Measurements from ENCODE around the gene PELI2.

PELI2 gene

GRCh38 chr14:56133547-56133946 lies 15.3 kb downstream of the PELI2 start:
- Histone ChIP-seq H3K9me3 (ENCODE audit: insufficient read depth, low read depth, low read length) (no peaks in the 10 kb centered on the region), H3K27me3 (ENCODE audit: insufficient read depth, low read length) (no peaks in the 10 kb centered on the region), H3K36me3 (ENCODE audit: insufficient read depth, low read depth, low read length) (no peaks in the 10 kb centered on the region), H3K4me3 (ENCODE audit: low read length) (no peak overlapping the region), H3K9ac (ENCODE audit: low read depth, low read length) (no peak overlapping the region), H3K4me1 (ENCODE audit: insufficient read depth, low read length) (peaks cover 47% of the 10 kb centered on the region), H3K27ac (ENCODE audit: low read length) (no peak overlapping the region)

- Histone ChIP-seq H3K36me3 (ENCODE audit: insufficient read depth, low read depth, low read length) (no peaks in the 10 kb centered on the region), H3K9me3 (ENCODE audit: insufficient read depth, low read depth, low read length) (no peaks in the 10 kb centered on the region), H3K9ac (ENCODE audit: low read depth, low read length) (no peak overlapping the region), H3K4me3 (ENCODE audit: low read length) (no peak overlapping the region), H3K4me1 (ENCODE audit: insufficient read depth, low read length) (peaks cover 36% of the 10 kb centered on the region), H3K27ac (ENCODE audit: low read length) (no peak overlapping the region), H3K27me3 (ENCODE audit: insufficient read depth, low read length) (no peaks in the 10 kb centered on the region)
These were observed 16.8 kb downstream of the PELI2 start for GRCh38 chr14:56135001-56135400.

GRCh38 chr14:56135668-56136067 lies 17.5 kb downstream of the PELI2 start:
- no peak overlapping the region for H3K27ac ChIP-seq (ENCODE audit: low read length)
- no peaks in the 10 kb centered on the region for H3K9me3 ChIP-seq (ENCODE audit: insufficient read depth, low read depth, low read length)
- no peak overlapping the region for H3K9ac ChIP-seq (ENCODE audit: low read depth, low read length)
- H3K4me3 ChIP-seq (ENCODE audit: low read length), result no peak overlapping the region
- H3K36me3 ChIP-seq (ENCODE audit: insufficient read depth, low read depth, low read length), result no peaks in the 10 kb centered on the region
- H3K27me3 ChIP-seq (ENCODE audit: insufficient read depth, low read length), result no peaks in the 10 kb centered on the region
- peaks cover 33% of the 10 kb centered on the region for H3K4me1 ChIP-seq (ENCODE audit: insufficient read depth, low read length)

- Histone ChIP-seq H3K9ac (ENCODE audit: low read depth, low read length) (no peak overlapping the region), H3K4me1 (ENCODE audit: insufficient read depth, low read length) (peaks cover 26% of the 10 kb centered on the region), H3K9me3 (ENCODE audit: insufficient read depth, low read depth, low read length) (no peaks in the 10 kb centered on the region)
These were observed 18.6 kb downstream of the PELI2 start for GRCh38 chr14:56136571-56137452.

GRCh38 chr14:56137453-56137807 lies 19.2 kb downstream of the PELI2 start:
- Histone ChIP-seq H3K4me3 (ENCODE audit: low read length) (no peak overlapping the region), H3K36me3 (ENCODE audit: insufficient read depth, low read depth, low read length) (no peaks in the 10 kb centered on the region), H3K9ac (ENCODE audit: low read depth, low read length) (no peak overlapping the region), H3K27me3 (ENCODE audit: insufficient read depth, low read length) (no peaks in the 10 kb centered on the region), H3K27ac (ENCODE audit: low read length) (no peak overlapping the region), H3K4me1 (ENCODE audit: insufficient read depth, low read length) (peaks cover 20% of the 10 kb centered on the region; the same call in 1 of the 2 replicates), H3K9me3 (ENCODE audit: insufficient read depth, low read depth, low read length) (no peaks in the 10 kb centered on the region)

More at GRCh38 chr14:56136571-56137452, 18.6 kb downstream of the PELI2 start:
- H3K27ac ChIP-seq (ENCODE audit: low read length), result no peak overlapping the region
- H3K36me3 ChIP-seq (ENCODE audit: insufficient read depth, low read depth, low read length), result no peaks in the 10 kb centered on the region
- no peak overlapping the region for H3K4me3 ChIP-seq (ENCODE audit: low read length)
- no peaks in the 10 kb centered on the region for H3K27me3 ChIP-seq (ENCODE audit: insufficient read depth, low read length)

GRCh38 chr14:56137849-56138248 lies 19.6 kb downstream of the PELI2 start:
- Histone ChIP-seq H3K9ac (ENCODE audit: low read depth, low read length) (no peak overlapping the region), H3K9me3 (ENCODE audit: insufficient read depth, low read depth, low read length) (no peaks in the 10 kb centered on the region), H3K4me3 (ENCODE audit: low read length) (no peak overlapping the region), H3K27me3 (ENCODE audit: insufficient read depth, low read length) (no peaks in the 10 kb centered on the region), H3K4me1 (ENCODE audit: insufficient read depth, low read length) (peaks cover 18% of the 10 kb centered on the region; the same call in 1 of the 2 replicates), H3K36me3 (ENCODE audit: insufficient read depth, low read depth, low read length) (no peaks in the 10 kb centered on the region), H3K27ac (ENCODE audit: low read length) (no peak overlapping the region)

- Histone ChIP-seq H3K4me3 (ENCODE audit: low read length) (no peak overlapping the region), H3K27ac (ENCODE audit: low read length) (no peak overlapping the region), H3K36me3 (ENCODE audit: insufficient read depth, low read depth, low read length) (no peaks in the 10 kb centered on the region), H3K27me3 (ENCODE audit: insufficient read depth, low read length) (no peaks in the 10 kb centered on the region), H3K9me3 (ENCODE audit: insufficient read depth, low read depth, low read length) (no peaks in the 10 kb centered on the region), H3K4me1 (ENCODE audit: insufficient read depth, low read length) (peaks cover 12% of the 10 kb centered on the region; the same call in 1 of the 2 replicates), H3K9ac (ENCODE audit: low read depth, low read length) (no peak overlapping the region)
These were observed 20.7 kb downstream of the PELI2 start for GRCh38 chr14:56138928-56139327.

- Histone ChIP-seq H3K27me3 (ENCODE audit: insufficient read depth, low read length) (no peaks in the 10 kb centered on the region), H3K27ac (ENCODE audit: low read length) (no peak overlapping the region), H3K9me3 (ENCODE audit: insufficient read depth, low read depth, low read length) (no peaks in the 10 kb centered on the region), H3K4me1 (ENCODE audit: insufficient read depth, low read length) (peaks cover 8% of the 10 kb centered on the region; the same call in 1 of the 2 replicates), H3K4me3 (ENCODE audit: low read length) (no peak overlapping the region), H3K9ac (ENCODE audit: low read depth, low read length) (no peak overlapping the region), H3K36me3 (ENCODE audit: insufficient read depth, low read depth, low read length) (no peaks in the 10 kb centered on the region)
These were observed 24.1 kb downstream of the PELI2 start for GRCh38 chr14:56142314-56142713.

- Histone ChIP-seq H3K4me3 (ENCODE audit: low read length) (no peak overlapping the region), H3K27ac (ENCODE audit: low read length) (no peak overlapping the region), H3K9me3 (ENCODE audit: insufficient read depth, low read depth, low read length) (no peaks in the 10 kb centered on the region), H3K27me3 (ENCODE audit: insufficient read depth, low read length) (no peaks in the 10 kb centered on the region), H3K36me3 (ENCODE audit: insufficient read depth, low read depth, low read length) (no peaks in the 10 kb centered on the region), H3K4me1 (ENCODE audit: insufficient read depth, low read length) (peaks cover 5% of the 10 kb centered on the region; the same call in 1 of the 2 replicates), H3K9ac (ENCODE audit: low read depth, low read length) (no peak overlapping the region)
These were observed 24.8 kb downstream of the PELI2 start for GRCh38 chr14:56143025-56143424.

- H3K9ac ChIP-seq (ENCODE audit: low read depth, low read length), result no peak overlapping the region
- H3K27me3 ChIP-seq (ENCODE audit: insufficient read depth, low read length), result no peaks in the 10 kb centered on the region
- H3K9me3 ChIP-seq (ENCODE audit: insufficient read depth, low read depth, low read length), result no peaks in the 10 kb centered on the region
- H3K4me3 ChIP-seq (ENCODE audit: low read length), result no peak overlapping the region
- H3K36me3 ChIP-seq (ENCODE audit: insufficient read depth, low read depth, low read length), result no peaks in the 10 kb centered on the region
- no peak overlapping the region for H3K27ac ChIP-seq (ENCODE audit: low read length)
- peaks cover 13% of the 10 kb centered on the region for H3K4me1 ChIP-seq (ENCODE audit: insufficient read depth, low read length)
These were observed 26.0 kb downstream of the PELI2 start for GRCh38 chr14:56144176-56144575.

- no peak overlapping the region for H3K27ac ChIP-seq (ENCODE audit: low read length)
- H3K9ac ChIP-seq (ENCODE audit: low read depth, low read length), result no peak overlapping the region
- peaks cover 15% of the 10 kb centered on the region for H3K4me1 ChIP-seq (ENCODE audit: insufficient read depth, low read length)
- H3K27me3 ChIP-seq (ENCODE audit: insufficient read depth, low read length), result no peaks in the 10 kb centered on the region
- H3K36me3 ChIP-seq (ENCODE audit: insufficient read depth, low read depth, low read length), result no peaks in the 10 kb centered on the region
- no peaks in the 10 kb centered on the region for H3K9me3 ChIP-seq (ENCODE audit: insufficient read depth, low read depth, low read length)
- no peak overlapping the region for H3K4me3 ChIP-seq (ENCODE audit: low read length)
These were observed 27.1 kb downstream of the PELI2 start for GRCh38 chr14:56145181-56145769.

GRCh38 chr14:56145965-56146364 lies 27.8 kb downstream of the PELI2 start:
- H3K27me3 ChIP-seq (ENCODE audit: insufficient read depth, low read length), result no peaks in the 10 kb centered on the region
- no peaks in the 10 kb centered on the region for H3K36me3 ChIP-seq (ENCODE audit: insufficient read depth, low read depth, low read length)
- peaks cover 15% of the 10 kb centered on the region for H3K4me1 ChIP-seq (ENCODE audit: insufficient read depth, low read length)
- no peak overlapping the region for H3K27ac ChIP-seq (ENCODE audit: low read length)
- no peaks in the 10 kb centered on the region for H3K9me3 ChIP-seq (ENCODE audit: insufficient read depth, low read depth, low read length)
- H3K4me3 ChIP-seq (ENCODE audit: low read length), result no peak overlapping the region
- no peak overlapping the region for H3K9ac ChIP-seq (ENCODE audit: low read depth, low read length)
